HepG2 (cell line): ENCODE measurements around the gene JUND. TPM values are rescaled to one million over a fixed set of nuclear protein-coding genes. Genes with fewer than 3 reads are reported as not detected.
A peak's percentile ranks its signal among the peaks of the same experiment; 100 is the strongest.

Source experiments
- FIP1L1 ChIP-seq: fragments of 200-400 bp; formaldehyde crosslinking; IDR thresholded peaks from 2 replicates; pipeline ENCODE4 v1.6.1; 2018; ENCODE audit warnings: low read depth, mild to moderate bottlenecking, low read length, moderate library complexity, borderline replicate concordance; ENCODE audit not compliant: insufficient read depth
- GATA4 ChIP-seq: sonication (generic); IDR thresholded peaks from 2 replicates; pipeline ENCODE4 v1.6.1; 2016; ENCODE audit warnings: antibody characterized with exemption, low read depth, borderline replicate concordance
- HIC2 ChIP-seq: sonication (generic); formaldehyde crosslinking; IDR thresholded peaks from 2 replicates; pipeline ENCODE4 v1.9.0; 2022; ENCODE audit warnings: low read depth, missing genetic modification reagents
- HOXA7 ChIP-seq: sonication (generic); formaldehyde crosslinking; IDR thresholded peaks from 2 replicates; pipeline ENCODE4 v1.8.1; 2022; ENCODE audit warnings: mild to moderate bottlenecking, missing genetic modification reagents, moderate library complexity
- KDM1A ChIP-seq: IDR thresholded peaks from 2 replicates; pipeline ENCODE4 v1.6.1; 2016; ENCODE audit warnings: missing compliant biosample characterization
- KMT2B ChIP-seq: IDR thresholded peaks from 2 replicates; pipeline ENCODE4 v1.6.1; 2016; ENCODE audit warnings: missing genetic modification reagents, missing compliant biosample characterization
- MEF2D ChIP-seq: sonication (generic); formaldehyde crosslinking; IDR thresholded peaks from 2 replicates; pipeline ENCODE4 v1.5.1; 2020; ENCODE audit warnings: mild to moderate bottlenecking, missing genetic modification reagents
- MIXL1 ChIP-seq: IDR thresholded peaks from 2 replicates; pipeline ENCODE4 v1.6.1; 2016
- MLX ChIP-seq: IDR thresholded peaks from 2 replicates; pipeline ENCODE4 v1.6.1; 2016
- MTA3 ChIP-seq: sonication (generic); formaldehyde crosslinking; IDR thresholded peaks from 2 replicates; pipeline ENCODE4 v1.4.0; 2020; ENCODE audit warnings: missing genetic modification reagents
- NCOR1 ChIP-seq: fragments of 200-600 bp; sonication (generic); IDR thresholded peaks from 2 replicates; pipeline ENCODE4 v1.7.0; 2017; ENCODE audit warnings: antibody characterized with exemption, low read length, borderline replicate concordance
- PITX1 ChIP-seq: sonication (generic); formaldehyde crosslinking; IDR thresholded peaks from 2 replicates; pipeline ENCODE4 v1.5.1; 2020; ENCODE audit warnings: mild to moderate bottlenecking, missing genetic modification reagents
- SMAD3 ChIP-seq: sonication (generic); formaldehyde crosslinking; IDR thresholded peaks from 2 replicates; pipeline ENCODE4 v1.4.0; 2020; ENCODE audit warnings: missing genetic modification reagents
- SNRNP70 ChIP-seq: fragments of 200-400 bp; formaldehyde crosslinking; IDR thresholded peaks from 2 replicates; pipeline ENCODE4 v1.6.1; 2017; ENCODE audit warnings: mild to moderate bottlenecking, low read depth, low read length, moderate library complexity
- SRSF4 ChIP-seq: fragments of 200-400 bp; formaldehyde crosslinking; IDR thresholded peaks from one replicate; pipeline ENCODE4 v1.6.1; 2018; ENCODE audit warnings: mild to moderate bottlenecking, low read depth, low read length, moderate library complexity; ENCODE audit not compliant: poor library complexity, severe bottlenecking
- SRSF9 ChIP-seq: fragments of 200-400 bp; formaldehyde crosslinking; IDR thresholded peaks from 2 replicates; pipeline ENCODE4 v1.6.1; 2018; ENCODE audit warnings: borderline replicate concordance, mild to moderate bottlenecking, low read depth, low read length; ENCODE audit not compliant: insufficient read depth, poor library complexity, severe bottlenecking
- TBL1XR1 ChIP-seq: fragments of 150-350 bp; IDR thresholded peaks from 2 replicates; pipeline ENCODE4 v1.6.1; 2014; ENCODE audit warnings: borderline replicate concordance, low read length; ENCODE audit not compliant: partially characterized antibody
- TEAD2 ChIP-seq: sonication (generic); formaldehyde crosslinking; IDR thresholded peaks from 2 replicates; pipeline ENCODE4 v1.9.0; 2021; ENCODE audit warnings: missing genetic modification reagents
- ZBTB33 ChIP-seq: sonication (generic); formaldehyde crosslinking; IDR thresholded peaks from 2 replicates; pipeline ENCODE4 v1.4.0; 2020; ENCODE audit warnings: missing genetic modification reagents
- ZNF232 ChIP-seq: sonication (generic); formaldehyde crosslinking; IDR thresholded peaks from 2 replicates; pipeline ENCODE4 v1.4.0; 2020; ENCODE audit warnings: missing genetic modification reagents, borderline replicate concordance
- ZNF276 ChIP-seq: sonication (generic); formaldehyde crosslinking; IDR thresholded peaks from 2 replicates; pipeline ENCODE4 v1.4.0; 2020; ENCODE audit warnings: mild to moderate bottlenecking, low read depth, missing genetic modification reagents
- ZNF749 ChIP-seq: sonication (generic); formaldehyde crosslinking; IDR thresholded peaks from 2 replicates; pipeline ENCODE4 v1.8.0; 2022; ENCODE audit warnings: mild to moderate bottlenecking, missing genetic modification reagents, moderate library complexity, borderline replicate concordance
- ZNF772 ChIP-seq: sonication (generic); formaldehyde crosslinking; IDR thresholded peaks from 2 replicates; pipeline ENCODE4 v1.5.0; 2020; ENCODE audit warnings: mild to moderate bottlenecking, missing genetic modification reagents
- ZNF775 ChIP-seq: sonication (generic); formaldehyde crosslinking; IDR thresholded peaks from 2 replicates; pipeline ENCODE4 v1.4.0; 2020; ENCODE audit warnings: missing genetic modification reagents, mild to moderate bottlenecking, moderate library complexity, borderline replicate concordance
- polyA plus RNA-seq, 8 experiments: library from polyadenylated mRNA; depleted of rRNA in 3 of 8; stranded (reverse) in 7 of 8; unstranded in 1 of 8; fragments of >200 nt; fragmentation: Illumina TruSeq in 4 of 8; extraction: Trizol in 4 of 8; gene quantifications; 2 replicates each; pipeline versions ENCODE4 v1.2.1 to v1.2.3, GENCODE V29; 2011 to 2016; ENCODE audit warnings: low read depth in 4 of 8, missing spikeins in 1 of 8, mixed read lengths in 1 of 8; ENCODE audit not compliant: insufficient read depth in 1 of 8
- total RNA-seq, 5 experiments: library from RNA; depleted of rRNA; stranded (reverse); fragments of >200 nt; fragmentation: Illumina TruSeq; extraction: Trizol; gene quantifications; 2 replicates each; pipeline ENCODE4 v1.2.3, GENCODE V29; 2016; ENCODE audit warnings: low read depth in 1 of 5

The JUND gene
- total and polyA plus RNA-seq, 2 of the 13 experiments (the other 11 are each of a cell fraction or from before 2014, with no cell fraction given), result 41.2 to 59.8 TPM

GRCh38 chr19:18279516-18280246 is 1.7 kb downstream of the JUND start (continued):
- TF ChIP-seq ZNF772 (no peak), HOXA7 (CRISPR knock-in tag) (no peak), SMAD3 (CRISPR knock-in tag) (0 out of 2 replicates have a peak, but pooled peaks have one; percentile 3), ZNF276 (CRISPR knock-in tag) (no peak), SNRNP70 (no peak), ZNF749 (CRISPR knock-in tag) (peak; percentile 60; the same call in 1 of the 2 replicates), KMT2B (CRISPR knock-in tag) (no peak), FIP1L1 (peak; percentile 88; the same call in 1 of the 2 replicates), HIC2 (no peak), KDM1A (CRISPR knock-in tag) (no peak), ZNF232 (CRISPR knock-in tag) (no peak), MEF2D (peak; percentile 24; the same call in 1 of the 2 replicates), GATA4 (no peak; the same call in 1 of the 2 replicates), ZNF775 (no peak), PITX1 (CRISPR knock-in tag) (no peak; the same call in 1 of the 2 replicates), ZBTB33 (no peak), TEAD2 (CRISPR knock-in tag) (no peak), NCOR1 (0 out of 2 replicates have a peak, but pooled peaks have one; percentile 13), MLX (CRISPR knock-in tag) (0 out of 2 replicates have a peak, but pooled peaks have one; percentile 35), MTA3 (no peak), TBL1XR1 (peak; percentile 76), SRSF9 (no peak), SRSF4 (no peak), MIXL1 (no peak)
